GM21576 (cell line): ENCODE data around the gene BBX.
"Not testable (repeated sequence)": the region's sequence is repeated elsewhere in the genome, so short reads cannot be mapped to it uniquely, and the experiment has no call there.

Experiments
- ATAC-seq: cut with Tn5 transposase; IDR thresholded peaks from one replicate; pipeline ENCODE4 v1.9.1; 2021; ENCODE audit warnings: mild to moderate bottlenecking, moderate library complexity; ENCODE audit not compliant: unreplicated experiment

BBX gene

GRCh38 chr3:107835001-107835400 is 312.2 kb downstream of the BBX start:
- not testable (repeated sequence) for ATAC-seq

GRCh38 chr3:107837895-107838612 is 315.3 kb downstream of the BBX start:
- ATAC-seq = no peak

- ATAC-seq = no peak
Measured at GRCh38 chr3:107841831-107842230, 319.1 kb downstream of the BBX start.

DNA sequence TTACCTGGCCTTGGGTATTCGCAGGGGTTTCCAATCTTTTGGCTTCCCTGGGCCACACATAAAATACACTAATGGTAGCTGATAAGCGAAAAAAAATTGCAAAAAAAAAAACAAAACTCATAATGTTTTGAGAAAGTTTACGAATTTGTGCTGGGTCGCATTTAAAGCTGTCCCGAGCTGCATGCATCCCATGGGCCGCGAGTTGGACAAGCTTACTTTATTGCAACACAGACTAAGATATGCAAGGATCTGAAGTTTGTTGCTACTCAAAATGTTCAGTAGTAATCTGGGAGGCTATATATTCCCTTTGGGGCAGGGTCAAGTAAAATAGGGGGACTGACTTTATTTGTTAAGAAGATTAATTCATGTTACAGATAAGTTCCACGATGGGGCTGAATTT is 320.2 kb downstream of the BBX start:
- ATAC-seq = no peak

- no peak for ATAC-seq
Measured at GRCh38 chr3:107845380-107846278, 322.9 kb downstream of the BBX start.

- ATAC-seq = no peak
Measured at GRCh38 chr3:107846279-107846852, 323.6 kb downstream of the BBX start.

DNA sequence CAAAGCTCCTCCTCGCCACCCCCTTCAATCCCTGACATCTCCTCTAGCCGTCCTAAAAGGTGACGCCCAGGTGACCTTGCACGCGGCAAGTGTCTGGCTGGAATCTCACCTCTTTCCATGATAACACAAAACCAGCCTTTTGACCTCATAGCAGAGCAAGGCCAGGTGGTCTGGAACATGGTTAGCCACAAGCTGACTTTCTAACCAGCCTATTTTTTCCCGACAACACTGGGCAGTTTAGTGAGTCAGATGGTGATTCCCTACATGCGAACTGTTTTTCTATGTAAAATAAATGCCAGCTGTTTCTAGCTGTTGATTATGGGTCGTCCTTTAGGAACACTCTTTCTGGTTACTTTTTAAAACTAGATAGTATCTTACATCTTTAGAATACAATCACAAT is 325.0 kb downstream of the BBX start:
- ATAC-seq = no peak

- ATAC-seq = no peak
Measured at GRCh38 chr3:107848351-107848915, 325.7 kb downstream of the BBX start.

DNA sequence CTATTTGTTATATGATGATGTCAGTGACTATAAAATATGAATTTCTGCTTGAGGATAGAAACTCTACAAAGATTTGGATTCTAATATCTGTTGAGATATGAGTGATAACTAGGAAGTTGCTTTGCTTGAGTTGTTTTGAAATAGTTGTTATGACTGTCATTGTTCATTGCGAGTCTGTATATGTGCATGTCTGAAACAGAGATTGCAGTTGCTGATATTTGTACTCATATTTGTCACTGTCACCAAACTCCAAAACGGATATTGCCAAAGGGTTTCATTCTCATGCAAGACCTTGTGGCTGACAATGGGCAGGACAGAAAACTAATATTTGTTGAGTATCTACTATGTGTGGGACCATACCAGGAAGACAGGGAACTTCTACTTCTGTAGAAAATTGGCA is 327.9 kb downstream of the BBX start:
- peak; percentile 62 for ATAC-seq

GRCh38 chr3:107853821-107854220 is 331.1 kb downstream of the BBX start:
- ATAC-seq = no peak

GRCh38 chr3:107854733-107855132 is 332.0 kb downstream of the BBX start:
- no peak for ATAC-seq

GRCh38 chr3:107855710-107856109 is 332.9 kb downstream of the BBX start:
- ATAC-seq = no peak

GRCh38 chr3:107857854-107858253 is 335.1 kb downstream of the BBX start:
- no peak for ATAC-seq

GRCh38 chr3:107858876-107859275 is 336.1 kb downstream of the BBX start:
- ATAC-seq = no peak
